GM21515 (cell line): ENCODE results near the gene FALEC.

ENCODE experiments used
- ATAC-seq: cut with Tn5 transposase; IDR thresholded peaks from one replicate; pipeline ENCODE4 v1.9.1; 2021; ENCODE audit not compliant: unreplicated experiment

The FALEC gene

DNA sequence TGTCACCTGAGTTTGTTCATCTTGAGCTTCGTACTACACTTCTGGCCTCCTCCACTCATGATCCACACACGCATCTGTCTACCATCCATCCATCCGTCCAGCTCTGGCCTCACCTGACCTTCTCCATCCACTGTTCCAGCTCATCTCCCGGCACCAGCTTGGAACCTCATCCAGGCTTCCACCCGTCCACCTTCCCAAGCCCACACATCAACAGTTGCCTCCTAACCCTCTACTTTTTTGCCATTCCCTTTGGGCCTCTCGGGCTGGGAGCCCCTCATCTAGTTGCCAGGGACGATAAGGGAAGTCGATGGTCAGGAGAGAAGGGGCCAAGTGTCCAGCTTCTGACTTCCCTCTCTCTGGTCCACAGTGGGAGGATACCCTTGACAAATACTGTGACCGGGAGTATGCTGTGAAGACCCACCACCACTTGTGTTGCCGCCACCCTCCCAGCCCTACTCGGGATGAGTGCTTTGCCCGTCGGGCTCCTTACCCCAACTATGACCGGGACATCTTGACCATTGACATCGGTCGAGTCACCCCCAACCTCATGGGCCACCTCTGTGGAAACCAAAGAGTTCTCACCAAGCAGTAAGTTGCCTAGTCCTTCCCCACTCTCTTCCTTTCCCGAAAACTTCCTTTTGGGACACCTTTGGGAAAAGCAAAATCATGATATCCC, 3.4 kb upstream of the FALEC start:
- no peak for ATAC-seq

DNA sequence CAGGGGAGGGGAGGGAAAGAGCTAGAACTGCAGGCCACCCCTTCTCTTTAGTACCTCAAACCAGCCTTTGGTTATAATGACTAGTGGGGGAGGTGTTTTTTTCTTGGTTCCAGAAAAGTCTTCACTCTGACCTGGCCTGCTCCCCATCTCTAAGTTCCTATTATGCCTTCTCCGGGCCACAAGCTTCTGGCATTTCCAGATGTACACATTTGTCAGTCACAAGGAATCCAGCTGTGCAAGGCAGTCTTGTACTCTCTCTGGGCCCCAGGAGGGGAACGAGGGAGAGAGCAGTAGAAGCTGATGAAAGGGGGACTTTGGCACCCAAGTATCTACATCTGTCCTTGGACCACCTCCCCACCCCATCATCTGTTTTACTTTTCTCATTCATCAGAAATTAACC, 2.7 kb upstream of the FALEC start:
- no peak for ATAC-seq

DNA sequence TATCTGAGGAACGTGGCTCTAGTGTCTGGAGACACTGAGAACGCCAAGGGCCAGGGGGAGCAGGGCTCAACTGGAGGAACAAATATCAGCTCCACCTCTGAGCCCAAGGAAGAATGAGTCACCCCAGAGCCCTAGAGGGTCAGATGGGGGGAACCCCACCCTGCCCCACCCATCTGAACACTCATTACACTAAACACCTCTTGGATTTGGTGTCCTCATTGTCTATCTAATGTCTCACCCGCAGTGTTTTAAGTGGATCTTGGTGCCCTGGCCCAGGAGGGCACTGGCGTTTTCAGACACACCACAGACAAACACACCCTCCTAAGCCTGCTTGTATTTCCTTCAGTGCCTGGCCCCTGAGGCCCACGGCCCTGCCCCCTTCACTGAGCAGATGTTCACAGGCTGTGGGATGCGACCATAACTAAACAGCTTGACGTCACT, 2.2 kb upstream of the FALEC start:
- ATAC-seq = no peak

DNA sequence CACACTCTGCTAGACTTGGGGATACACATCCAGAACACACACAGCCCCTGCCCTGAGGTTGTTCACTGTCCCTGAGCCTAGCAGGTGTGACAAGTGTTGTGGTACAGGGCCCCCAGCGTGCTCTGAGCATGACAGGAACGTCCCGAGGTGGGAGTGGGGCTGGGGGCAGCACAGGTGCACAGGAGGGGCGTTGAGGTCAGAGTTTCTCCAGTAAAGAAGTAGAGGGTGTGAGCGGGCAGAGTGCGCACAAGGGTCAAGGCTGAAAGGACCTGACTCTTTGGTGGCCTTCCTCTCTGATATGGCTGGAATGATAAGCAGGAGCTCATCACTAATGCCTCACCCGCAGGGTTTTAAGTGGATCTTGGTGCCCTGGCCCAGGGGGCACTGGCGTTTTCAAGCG, 1.3 kb upstream of the FALEC start:
- no peak for ATAC-seq

DNA sequence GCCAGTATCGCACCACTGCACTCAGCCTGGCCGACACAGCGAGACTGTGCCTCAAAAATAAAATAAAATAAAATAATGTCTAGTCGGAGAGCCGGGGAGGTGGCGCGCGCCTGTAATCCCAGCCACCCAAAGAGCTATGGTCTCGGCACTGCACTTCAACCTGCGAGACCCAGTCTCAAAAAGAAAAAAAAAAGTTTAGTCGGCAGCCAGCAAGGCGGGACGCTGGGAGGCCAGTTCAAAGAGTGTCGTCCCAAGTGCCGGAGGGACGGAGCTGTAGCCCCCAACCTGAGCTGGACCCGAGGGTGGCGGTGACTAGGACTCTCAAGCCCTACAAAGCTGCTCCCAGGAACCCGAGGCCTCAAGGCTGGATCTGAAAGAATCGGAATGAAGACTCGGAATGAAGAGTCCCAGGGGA, 632 bp upstream of the FALEC start:
- no peak for ATAC-seq

DNA sequence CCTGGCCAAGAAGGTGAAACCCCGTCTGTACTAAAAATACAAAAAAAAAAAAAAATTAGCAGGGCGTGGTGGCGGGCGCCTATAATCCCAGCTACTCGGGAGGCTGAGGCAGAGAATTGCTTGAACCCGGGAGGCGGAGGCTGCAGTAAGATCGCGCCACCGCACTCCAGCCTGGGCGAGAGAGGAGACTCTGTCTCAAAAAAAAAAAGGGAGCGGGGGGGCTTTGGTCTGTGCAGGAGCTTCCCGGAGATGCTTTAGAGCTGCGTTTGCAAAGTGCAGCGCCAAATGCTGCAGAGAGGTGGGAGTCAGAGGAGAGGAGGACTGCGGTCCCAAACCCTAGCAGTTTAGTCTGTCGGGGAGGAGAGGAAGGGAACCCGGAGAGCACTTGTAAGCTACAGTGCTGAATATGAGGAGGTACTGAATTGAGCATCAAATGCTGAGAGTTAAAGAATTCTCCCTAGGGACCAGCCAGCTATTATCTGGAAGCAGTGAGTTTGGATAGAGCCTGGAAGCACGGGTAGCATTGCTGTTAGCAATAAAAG, 569 bp downstream of the FALEC start:
- ATAC-seq = no peak

DNA sequence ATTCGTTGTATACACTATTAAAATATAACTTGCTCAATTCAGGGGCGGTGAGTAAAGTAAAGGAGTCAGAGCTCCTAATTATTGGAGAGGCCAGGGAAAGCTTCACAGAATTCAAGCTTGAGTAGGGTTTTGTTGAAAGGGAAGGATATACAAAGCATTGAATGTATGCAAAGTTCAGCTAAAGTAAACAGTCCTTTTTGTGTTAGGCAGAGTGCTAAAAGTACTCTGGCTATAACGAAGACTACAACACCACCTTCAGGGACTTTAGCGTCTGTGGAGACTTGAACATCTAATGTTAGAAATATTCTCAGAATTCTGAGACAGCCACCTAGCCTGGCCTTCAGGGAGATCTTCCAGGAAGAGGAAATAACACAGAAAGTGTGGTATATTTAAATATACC, 1.1 kb downstream of the FALEC start:
- ATAC-seq = no peak

DNA sequence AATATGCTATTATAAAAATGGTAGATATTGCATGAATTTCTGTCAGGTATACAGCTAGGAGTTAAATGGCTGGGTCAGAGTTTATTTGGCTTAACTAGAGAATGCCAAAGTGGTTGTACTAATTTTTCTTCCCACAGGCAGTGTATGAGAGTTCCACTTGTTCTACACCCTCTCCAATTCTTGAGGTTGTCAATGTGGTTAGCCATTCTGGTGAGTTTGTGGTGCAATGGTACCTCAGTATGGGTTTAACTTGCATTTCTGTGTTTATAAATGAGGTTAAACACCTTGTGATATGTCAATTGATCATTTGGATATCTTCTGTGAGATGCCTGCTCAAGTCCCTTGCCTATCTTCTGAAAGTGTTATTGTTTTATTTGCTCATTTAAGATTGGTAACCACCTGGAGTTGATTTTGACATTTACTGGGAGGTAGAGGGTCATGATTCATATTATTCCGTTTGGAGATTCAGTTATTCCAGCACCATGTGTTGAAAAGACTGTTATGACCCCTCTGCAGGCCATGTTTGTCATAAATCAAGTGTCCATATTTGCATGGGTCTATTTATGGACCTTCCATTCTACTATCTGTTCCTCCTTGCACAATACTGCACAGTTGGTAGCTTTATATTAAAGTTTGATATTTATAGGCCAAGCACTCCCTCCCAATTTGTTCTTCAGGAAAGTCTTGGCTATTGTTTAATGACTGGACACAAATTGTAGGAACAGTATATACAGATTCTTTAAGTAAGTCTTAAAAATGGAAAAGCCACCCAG, 5.8 kb downstream of the FALEC start:
- no peak for ATAC-seq

DNA sequence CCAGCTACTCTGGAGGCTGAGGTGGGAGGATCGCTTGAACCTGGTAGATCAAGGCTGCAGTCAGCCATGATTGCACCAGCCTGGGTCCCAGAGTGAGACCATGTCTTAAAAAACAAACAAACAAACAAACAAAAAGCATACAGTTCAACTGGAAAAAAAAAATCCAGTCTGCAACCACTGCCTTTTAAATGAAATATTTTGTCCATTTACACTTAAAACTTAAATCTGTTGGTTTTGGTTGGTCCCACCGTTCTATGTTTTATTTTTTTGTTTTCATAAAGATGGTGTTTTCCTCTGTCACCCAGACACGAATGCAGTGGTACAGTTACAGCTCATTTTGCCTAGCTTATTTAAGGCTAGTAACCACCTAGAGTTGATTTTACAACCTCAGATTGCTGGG, 9.8 kb downstream of the FALEC start:
- no peak for ATAC-seq

DNA sequence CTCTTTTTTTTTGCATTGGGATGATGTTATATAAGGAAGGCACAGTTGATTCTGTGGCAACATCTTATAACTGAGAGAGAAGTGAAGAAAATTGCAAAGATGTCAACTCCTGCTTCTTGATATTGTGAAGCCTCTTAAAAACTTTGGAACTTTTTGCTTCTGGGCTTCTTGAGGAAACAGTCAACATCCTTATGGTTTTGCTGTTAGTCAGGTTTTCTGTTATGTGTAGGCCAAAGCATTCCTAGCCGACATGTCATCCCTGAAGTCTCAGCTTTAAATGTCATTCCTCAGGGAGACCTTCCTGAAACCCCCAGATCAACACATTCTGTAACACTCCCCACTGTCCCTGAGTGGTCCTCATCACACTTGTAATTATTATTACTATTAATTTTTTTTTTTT, 12.6 kb downstream of the FALEC start:
- no peak for ATAC-seq

DNA sequence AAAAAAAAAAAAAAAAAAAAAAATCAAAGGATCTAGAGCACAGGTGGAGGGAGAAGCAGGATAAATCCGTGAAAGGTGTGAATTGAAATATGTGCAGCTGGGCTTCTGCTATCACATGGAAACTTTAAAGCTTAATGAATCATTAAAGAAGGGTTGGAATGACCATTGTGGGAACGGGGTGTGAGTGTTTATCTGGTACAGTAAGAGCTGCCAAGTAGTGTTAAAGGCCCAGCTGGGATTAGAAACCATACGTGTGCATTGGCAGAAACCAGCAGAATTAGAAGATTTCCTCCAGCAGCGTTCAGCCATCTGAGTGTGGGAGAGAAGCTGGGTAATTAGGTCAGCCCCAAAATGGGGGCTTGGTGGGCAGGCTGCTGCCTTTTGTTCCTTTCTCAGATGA, 13.5 kb downstream of the FALEC start:
- no peak for ATAC-seq

DNA sequence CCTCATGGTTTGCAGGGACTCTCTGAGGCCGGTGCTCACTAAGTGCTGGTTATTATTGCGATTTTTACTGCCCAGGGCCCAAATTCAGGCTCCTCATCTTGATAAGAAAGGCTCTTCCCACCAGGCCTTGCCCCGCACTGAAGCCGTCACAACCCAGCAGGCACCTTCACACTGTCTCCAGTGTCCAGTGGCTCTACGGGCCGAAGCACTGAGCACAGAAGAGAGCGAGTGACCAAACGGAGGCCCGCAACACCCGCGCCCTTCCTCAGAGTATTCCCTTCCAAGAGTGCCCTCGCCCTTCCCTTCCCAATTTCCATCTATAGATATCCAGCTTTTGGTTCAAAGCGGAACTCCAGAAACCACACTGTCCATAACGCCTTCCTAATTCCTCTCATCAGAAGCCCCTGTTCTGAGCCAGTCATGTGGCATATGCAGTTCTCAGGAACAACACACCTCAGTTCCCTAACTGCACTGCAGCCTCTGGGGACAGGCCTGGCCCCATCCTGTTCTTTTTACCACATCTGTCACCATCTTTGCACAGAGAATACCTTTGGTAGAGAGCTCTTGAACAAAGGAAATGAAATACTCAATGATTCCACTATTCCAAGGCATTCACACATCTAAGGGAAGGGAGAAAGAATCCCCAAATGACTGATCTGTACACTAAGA, 15.1 kb downstream of the FALEC start:
- no peak for ATAC-seq

DNA sequence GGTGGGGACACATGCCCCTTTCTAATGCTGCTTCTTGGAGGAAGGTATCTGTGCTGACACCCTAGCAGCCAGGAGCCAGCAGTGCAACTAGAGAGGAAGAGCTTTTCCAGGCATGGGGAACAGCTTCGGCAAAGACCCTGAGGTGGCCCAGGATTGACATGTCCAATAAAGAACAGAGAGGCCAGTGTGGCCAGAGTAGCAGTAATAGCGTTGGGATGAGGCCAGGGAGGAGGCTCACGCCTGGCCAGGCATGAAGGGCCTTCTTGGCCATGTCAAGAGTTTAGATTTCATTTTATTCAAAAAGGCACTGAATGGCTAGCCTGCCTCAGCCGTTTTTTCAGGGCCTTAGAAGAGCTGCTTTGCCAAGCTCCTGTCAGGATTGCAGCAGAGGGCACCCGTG, 17.3 kb downstream of the FALEC start:
- ATAC-seq = no peak

DNA sequence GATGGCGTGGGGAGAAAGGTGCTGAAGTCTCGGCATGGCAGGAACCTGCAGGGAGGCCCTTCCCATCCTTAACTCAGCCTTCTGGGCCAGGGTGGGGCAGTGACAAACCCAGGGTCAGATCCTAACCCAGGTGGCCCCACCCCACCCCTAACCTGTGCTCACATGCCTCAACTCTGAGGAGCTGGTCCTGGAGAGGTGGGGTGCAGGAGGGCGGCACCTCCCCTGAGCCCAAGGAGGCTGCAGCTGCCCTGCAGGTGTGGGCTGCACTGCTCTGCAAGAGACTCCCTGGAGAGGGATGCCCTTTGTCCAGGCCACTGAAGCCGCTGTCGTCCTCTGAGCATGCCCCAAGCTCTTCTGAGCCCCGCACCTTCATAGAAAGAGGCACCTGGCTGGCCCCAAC, 18.4 kb downstream of the FALEC start:
- ATAC-seq = no peak

DNA sequence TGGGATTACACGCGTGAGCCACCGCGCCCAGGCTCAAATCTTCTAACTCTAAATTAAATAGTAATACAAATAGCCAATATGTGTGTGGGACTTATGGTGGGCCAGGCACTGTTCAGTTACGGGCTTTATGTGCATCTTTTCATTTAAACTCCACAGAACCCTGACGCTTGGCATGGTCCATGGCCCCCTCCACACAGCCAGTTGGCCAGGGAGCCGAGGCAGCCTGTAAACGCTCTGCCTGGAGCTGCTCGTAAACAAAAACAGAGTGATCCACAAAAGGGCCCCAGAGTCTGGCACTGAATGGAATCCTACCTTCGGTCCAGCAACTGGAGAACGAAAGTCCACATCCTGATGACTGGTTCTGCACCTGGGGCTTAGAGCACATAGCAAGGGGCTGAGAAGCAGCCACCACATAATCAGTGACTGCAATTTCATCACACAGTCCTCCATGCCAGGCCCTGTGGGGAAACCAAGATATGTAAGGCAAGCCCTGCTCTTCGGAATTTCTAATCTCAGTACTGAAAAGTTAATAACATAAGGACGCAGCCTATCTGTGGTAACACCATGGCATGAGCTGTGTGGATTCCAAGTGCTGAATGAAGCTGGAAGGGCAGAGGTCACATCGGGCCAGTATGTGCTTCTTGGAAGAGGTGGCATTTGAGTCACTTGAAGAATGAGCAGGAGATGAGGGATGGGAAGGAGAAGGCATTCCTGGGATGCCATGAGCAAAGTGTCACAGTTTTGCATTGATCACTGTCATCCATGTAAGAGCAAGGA, 20.1 kb downstream of the FALEC start:
- no peak for ATAC-seq

DNA sequence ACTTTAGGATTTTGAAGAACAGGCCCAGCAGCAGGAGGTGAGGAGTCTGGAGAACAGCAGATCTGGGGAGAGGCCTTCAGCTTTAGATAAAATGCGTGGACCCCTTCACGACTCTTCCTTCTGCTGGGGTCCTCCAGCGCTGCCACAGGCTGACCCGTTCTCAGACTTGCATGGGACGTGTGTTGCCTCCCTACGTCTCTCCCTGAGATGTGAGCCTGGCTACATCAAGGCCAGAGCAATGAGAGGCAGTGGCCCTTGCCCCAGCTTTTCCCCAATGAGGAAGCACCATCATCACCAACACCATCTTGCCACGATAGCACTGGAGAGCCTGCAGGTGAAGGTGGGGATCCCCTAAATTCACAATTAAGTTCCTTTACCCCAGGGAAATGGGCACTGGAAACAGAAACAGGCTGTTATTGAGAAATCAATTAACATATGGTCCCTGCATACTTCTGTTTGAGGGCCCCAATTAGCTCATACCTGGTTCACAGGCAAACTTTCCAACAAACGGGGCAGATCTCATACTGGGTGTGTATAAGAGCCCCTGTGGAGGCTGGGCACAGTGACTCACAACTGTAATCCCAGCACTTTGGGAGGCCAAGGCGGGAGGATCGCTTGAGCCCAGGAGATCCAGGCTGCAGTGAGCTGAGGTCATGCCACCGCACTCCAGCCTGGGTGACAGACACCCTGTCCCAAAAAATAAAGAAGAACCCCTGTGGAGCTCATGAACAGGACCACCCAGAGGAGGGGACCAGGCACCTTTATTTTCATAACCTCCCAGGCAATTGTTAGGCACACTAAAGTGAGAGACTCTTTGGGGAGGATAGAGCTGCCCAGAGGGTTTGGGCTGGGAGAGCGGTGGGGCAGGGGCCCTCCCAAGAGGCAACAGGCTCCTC, 21.5 kb downstream of the FALEC start:
- no peak for ATAC-seq

DNA sequence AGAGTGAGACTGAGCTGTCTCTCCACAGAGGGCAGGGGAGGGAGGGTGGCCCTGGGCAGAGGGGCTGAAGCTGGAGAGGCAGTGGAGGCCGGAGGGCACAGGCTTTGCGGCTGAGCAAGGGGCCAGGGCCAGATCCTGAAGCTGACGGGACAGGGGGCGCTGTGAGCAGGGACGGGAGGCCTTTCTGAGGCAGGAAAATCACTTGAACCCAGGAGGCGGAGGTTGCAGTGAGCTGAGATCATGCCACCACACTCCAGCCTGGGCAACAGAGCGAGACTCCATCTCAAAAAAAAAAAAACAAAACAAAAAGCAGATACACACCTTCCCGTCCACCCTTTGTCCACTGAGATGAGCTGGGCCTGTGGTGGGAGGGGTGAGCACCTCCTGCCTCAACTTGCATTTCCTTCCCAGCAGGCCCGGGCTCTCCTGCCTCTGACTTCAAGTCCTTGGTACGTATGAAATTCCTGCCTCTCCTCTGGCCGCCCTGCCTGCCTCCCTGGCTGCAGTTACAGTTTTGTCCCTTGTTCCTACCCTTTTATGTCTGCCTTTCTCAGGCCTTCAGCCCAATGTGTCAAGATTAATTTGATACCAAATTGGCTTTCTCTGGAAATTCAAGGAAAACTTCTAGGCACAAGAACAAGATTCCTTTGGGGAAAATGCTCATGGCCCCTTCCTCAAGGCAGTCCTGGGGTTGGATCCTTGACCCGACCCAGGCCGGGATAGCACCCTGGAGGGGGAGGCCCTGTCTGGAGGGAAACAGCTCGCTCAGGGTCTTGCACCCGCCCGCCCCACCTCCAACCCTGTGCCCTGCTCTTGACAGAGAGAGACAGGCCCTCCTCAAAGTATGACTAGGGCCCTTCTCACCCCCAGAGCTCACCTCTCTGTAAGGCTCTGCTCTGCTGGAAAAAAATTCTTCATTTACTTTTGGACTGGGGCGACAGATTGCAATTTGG, 22.5 kb downstream of the FALEC start:
- ATAC-seq = no peak

DNA sequence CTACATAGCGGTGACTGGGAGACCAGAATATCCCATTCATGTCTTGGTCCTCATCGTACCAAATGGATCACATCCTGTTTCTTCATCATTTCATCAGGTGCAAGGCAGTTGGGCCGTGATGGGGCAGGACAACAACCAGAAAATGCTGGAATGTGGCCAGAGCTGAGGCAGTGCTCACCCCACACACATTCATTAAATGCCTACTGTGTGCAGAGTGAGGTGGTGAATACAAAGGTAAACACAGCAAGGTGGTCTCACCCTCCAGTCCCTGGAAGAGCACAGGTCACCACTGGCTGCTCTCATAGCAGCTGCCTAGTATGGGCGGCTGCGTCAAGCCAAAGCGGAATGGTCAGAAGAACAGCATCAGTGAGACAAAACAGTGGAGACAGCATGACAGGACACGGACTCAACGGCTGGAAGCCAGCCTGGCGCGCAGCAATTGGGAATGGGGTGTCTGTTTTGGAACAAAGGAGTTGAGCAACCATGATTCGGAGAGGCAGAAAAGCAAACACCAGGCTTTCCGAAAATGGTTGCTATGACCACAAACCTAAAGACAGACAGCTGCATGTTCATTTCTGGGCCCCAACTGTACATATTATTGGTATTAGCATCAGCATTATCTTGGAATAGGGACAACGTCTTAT, 28.1 kb downstream of the FALEC start:
- ATAC-seq = no peak

DNA sequence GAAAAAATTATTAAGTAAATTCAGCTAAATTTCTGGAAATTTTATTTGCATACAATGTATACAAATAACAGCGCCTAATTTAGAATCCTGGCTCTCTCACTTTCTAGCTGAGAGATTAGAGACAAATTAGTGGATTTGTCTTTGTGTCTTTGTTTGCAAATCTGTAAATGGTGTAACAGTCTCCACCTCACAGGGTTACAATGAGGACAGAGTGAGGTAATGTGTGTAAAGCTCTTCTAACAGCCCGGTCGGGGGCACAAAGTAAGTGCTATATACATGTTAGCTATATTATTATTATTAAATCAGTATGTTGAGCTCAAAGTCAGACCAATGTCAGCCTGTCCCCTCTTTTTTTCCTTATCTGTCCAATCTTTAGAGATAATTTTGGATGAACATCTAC, 28.7 kb downstream of the FALEC start:
- ATAC-seq = no peak
